ENCODE data around the gene CCDC27.

- TF ChIP-seq POLR2A (IDR thresholded peaks at IDR 0.05; ENCODE audit: low read length) = no peak
- TF ChIP-seq GATA1 (IDR thresholded peaks at IDR 0.05; ENCODE audit: low read depth, low read length) = no peak
These were observed 16.7 kb downstream of the CCDC27 start for GRCh38 chr1:3768811-3769390.
